ENCODE results near the gene SLC37A1.

The SLC37A1 gene

GRCh38 chr21:42491328-42491727, 22.3 kb upstream of the SLC37A1 start:
- H3K4me3 Mint-ChIP-seq: no peak overlapping the region
- H3K27me3 Mint-ChIP-seq (ENCODE audit: low read depth): peaks cover 25% of the 10 kb centered on the region
- peaks cover 14% of the 10 kb centered on the region for H3K4me1 Mint-ChIP-seq (ENCODE audit: low read depth)
- H3K27ac Mint-ChIP-seq: no peak overlapping the region
- H3K9me3 Mint-ChIP-seq: peaks cover 6% of the 10 kb centered on the region
- H3K36me3 Mint-ChIP-seq (ENCODE audit: low read depth): no peaks in the 10 kb centered on the region

GRCh38 chr21:42492201-42492600, 21.5 kb upstream of the SLC37A1 start:
- H3K4me3 Mint-ChIP-seq: no peak overlapping the region
- peaks cover 17% of the 10 kb centered on the region for H3K27me3 Mint-ChIP-seq (ENCODE audit: low read depth)
- peak overlapping the region; percentile 37 for H3K27ac Mint-ChIP-seq
- H3K36me3 Mint-ChIP-seq (ENCODE audit: low read depth): no peaks in the 10 kb centered on the region
- H3K4me1 Mint-ChIP-seq (ENCODE audit: low read depth): peaks cover 18% of the 10 kb centered on the region
- peaks cover 6% of the 10 kb centered on the region for H3K9me3 Mint-ChIP-seq

DNA sequence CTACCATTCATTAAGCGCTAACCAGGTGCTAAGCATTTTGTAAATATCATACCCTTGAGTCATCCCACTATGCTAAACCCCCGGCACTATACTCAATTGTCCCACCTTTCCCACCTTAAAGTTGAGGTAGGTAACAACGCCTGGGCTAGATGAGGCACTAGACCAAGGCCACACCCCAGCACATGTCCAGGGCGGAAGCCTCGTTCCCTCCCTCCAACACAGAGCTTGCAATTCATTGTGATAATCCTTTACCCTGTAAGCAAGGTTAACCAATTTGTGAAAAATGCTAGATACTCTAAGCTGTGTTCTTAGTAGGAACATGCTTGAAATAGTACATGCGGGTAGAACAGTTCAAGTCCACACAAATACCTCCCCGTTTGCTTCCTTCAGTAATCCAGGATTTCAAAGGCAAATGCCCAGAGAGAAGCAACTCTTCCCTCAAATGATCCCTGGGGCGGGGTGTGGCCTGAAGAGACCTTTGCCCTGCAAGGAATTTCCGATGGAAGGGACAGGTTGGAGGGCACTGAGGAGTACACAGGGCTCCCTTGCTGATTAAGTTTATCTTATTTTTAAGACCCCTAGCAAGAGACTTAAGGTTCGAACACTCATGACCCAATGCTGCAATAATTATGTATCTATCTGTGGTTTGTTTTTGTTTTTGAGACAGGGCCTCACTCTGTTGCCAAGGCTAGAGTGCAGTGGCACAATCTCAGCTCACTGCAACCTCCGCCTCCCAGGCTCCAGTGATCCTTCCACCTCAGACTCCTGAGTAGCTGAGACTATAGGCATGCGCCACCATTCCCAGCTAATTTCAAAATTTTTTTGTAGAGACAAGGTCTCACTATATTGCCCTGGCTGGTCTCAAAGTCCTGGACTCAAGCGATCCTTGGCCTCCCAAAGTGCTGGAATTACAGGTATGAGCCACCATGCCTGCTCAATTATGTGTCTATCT, 20.3 kb upstream of the SLC37A1 start:
- H3K4me3 Mint-ChIP-seq: no peak overlapping the region
- H3K4me1 Mint-ChIP-seq (ENCODE audit: low read depth): peaks cover 18% of the 10 kb centered on the region
- H3K27ac Mint-ChIP-seq: no peak overlapping the region
- peaks cover 6% of the 10 kb centered on the region for H3K9me3 Mint-ChIP-seq
- H3K27me3 Mint-ChIP-seq (ENCODE audit: low read depth): peaks cover 7% of the 10 kb centered on the region
- no peaks in the 10 kb centered on the region for H3K36me3 Mint-ChIP-seq (ENCODE audit: low read depth)

DNA sequence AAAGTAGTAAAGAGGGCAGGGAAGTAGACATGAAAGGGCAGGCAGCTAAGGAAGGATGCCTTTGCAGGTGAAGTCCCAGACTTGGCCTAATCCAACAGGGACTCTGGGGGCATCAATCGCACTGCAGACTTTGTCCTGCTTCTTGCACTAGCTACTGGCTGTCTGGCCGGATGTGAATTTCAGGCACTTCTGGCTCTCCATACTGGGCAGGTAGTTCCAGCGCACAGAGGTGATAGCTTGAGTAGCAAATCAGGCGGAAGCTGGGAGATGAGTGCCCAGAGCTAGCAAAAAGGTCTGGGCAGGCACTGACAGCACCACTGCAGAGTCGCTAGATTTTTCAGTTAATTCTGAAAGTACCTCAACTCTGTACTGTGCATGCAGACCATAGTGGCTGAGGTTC, 18.6 kb upstream of the SLC37A1 start:
- Mint-ChIP-seq H3K4me3 (no peak overlapping the region), H3K9me3 (no peaks in the 10 kb centered on the region), H3K27me3 (ENCODE audit: low read depth) (peaks cover 3% of the 10 kb centered on the region), H3K36me3 (ENCODE audit: low read depth) (no peaks in the 10 kb centered on the region), H3K4me1 (ENCODE audit: low read depth) (peaks cover 18% of the 10 kb centered on the region), H3K27ac (no peak overlapping the region)

DNA sequence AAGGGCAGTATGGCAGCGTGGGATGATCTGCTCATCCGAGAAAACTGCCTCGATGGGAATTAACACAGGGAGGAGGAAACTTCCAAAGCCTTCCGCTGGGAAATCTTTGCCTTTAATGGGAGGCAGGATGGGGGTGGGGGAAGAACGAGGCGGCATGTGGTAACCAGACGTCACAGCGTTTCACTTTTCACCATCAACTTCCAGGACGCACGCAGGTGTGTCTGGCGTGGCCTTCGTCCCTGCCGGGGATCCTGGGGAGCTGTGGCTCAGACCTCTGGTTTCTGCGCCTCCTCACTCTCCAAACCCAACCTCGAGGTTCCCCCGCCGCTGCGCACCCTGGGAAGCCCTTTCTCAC, 17.9 kb upstream of the SLC37A1 start:
- peak overlapping the region; percentile 94 for H3K4me3 Mint-ChIP-seq
- H3K27me3 Mint-ChIP-seq (ENCODE audit: low read depth): peaks cover 9% of the 10 kb centered on the region
- no peaks in the 10 kb centered on the region for H3K36me3 Mint-ChIP-seq (ENCODE audit: low read depth)
- peaks cover 17% of the 10 kb centered on the region for H3K4me1 Mint-ChIP-seq (ENCODE audit: low read depth)
- H3K27ac Mint-ChIP-seq: peak overlapping the region; percentile 91
- H3K9me3 Mint-ChIP-seq: no peaks in the 10 kb centered on the region

GRCh38 chr21:42496120-42496838, 17.4 kb upstream of the SLC37A1 start, which contains the start of gene RSPH1:
Gene RSPH1, minus strand, starts transcription at chr21:42496224. Its CDS starts 38 bp downstream, at chr21:42496186.
- Mint-ChIP-seq H3K4me1 (ENCODE audit: low read depth) (peaks cover 17% of the 10 kb centered on the region), H3K36me3 (ENCODE audit: low read depth) (no peaks in the 10 kb centered on the region), H3K27me3 (ENCODE audit: low read depth) (peaks cover 10% of the 10 kb centered on the region), H3K27ac (peak within 1 kb of the TSS; percentile 91), H3K9me3 (no peaks in the 10 kb centered on the region), H3K4me3 (peak within 1 kb of the TSS; percentile 94)

GRCh38 chr21:42496839-42497202, 16.8 kb upstream of the SLC37A1 start:
- no peaks in the 10 kb centered on the region for H3K9me3 Mint-ChIP-seq
- peaks cover 17% of the 10 kb centered on the region for H3K4me1 Mint-ChIP-seq (ENCODE audit: low read depth)
- no peaks in the 10 kb centered on the region for H3K36me3 Mint-ChIP-seq (ENCODE audit: low read depth)
- H3K27me3 Mint-ChIP-seq (ENCODE audit: low read depth): peaks cover 14% of the 10 kb centered on the region
- peak overlapping the region; percentile 91 for H3K27ac Mint-ChIP-seq
- peak overlapping the region; percentile 94 for H3K4me3 Mint-ChIP-seq

GRCh38 chr21:42498012-42498411, 15.6 kb upstream of the SLC37A1 start:
- H3K4me1 Mint-ChIP-seq (ENCODE audit: low read depth): peaks cover 14% of the 10 kb centered on the region
- no peak overlapping the region for H3K27ac Mint-ChIP-seq
- H3K4me3 Mint-ChIP-seq: no peak overlapping the region
- peaks cover 19% of the 10 kb centered on the region for H3K27me3 Mint-ChIP-seq (ENCODE audit: low read depth)
- no peaks in the 10 kb centered on the region for H3K9me3 Mint-ChIP-seq
- H3K36me3 Mint-ChIP-seq (ENCODE audit: low read depth): no peaks in the 10 kb centered on the region

DNA sequence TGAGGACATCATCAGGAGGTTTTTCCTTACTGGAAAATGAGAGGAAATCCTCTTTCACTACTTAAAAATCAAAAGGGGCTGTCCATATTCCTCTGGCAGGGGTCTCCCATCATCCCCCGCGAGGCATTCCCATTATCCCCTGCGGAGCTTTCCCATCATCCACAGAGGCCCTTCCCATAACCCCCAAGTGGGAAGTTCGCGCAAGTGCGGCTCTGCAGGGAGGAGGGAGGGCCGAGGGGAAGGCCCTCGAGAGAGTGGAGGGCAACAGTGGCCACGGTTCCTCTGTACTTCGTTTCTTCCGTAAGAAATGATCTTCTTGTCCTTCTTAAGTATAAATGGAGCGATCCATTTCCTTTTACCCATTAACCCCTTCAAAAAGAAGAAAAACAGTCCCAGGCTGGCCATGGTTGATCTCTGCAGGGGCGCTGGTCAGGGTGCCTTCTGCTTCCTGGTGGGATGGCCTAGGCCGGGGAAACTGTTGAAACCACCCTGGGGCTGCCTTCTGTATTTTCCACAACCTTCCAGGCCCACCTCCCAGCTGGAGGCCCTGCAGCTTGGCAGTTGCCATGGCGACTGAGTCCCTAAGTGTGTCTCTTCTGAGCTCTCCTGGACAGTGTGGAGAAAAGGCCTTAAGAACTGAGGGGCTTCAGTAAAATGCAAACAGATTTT, 14.1 kb upstream of the SLC37A1 start:
- Mint-ChIP-seq H3K27me3 (ENCODE audit: low read depth) (peaks cover 20% of the 10 kb centered on the region), H3K36me3 (ENCODE audit: low read depth) (no peaks in the 10 kb centered on the region), H3K4me3 (no peak overlapping the region), H3K4me1 (ENCODE audit: low read depth) (peaks cover 14% of the 10 kb centered on the region), H3K27ac (no peak overlapping the region), H3K9me3 (no peaks in the 10 kb centered on the region)

DNA sequence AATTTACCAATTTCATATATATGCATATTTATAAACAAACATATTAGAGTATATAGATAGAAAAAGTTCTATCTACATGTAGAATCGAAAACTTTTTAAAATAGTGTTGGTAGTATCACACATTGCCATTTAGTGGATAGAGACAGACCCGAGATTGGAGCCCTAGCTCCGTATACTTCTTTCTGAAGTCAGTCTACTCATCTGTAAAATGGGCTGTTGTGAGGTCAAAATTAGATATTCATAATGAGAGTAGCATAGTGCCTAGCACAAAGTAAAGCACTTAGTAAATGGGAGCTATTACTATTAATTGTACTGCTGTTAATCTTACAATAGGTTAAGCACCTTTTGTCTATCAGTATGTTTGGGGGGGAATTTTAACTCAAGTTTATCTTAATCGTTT, 13.4 kb upstream of the SLC37A1 start:
- no peaks in the 10 kb centered on the region for H3K36me3 Mint-ChIP-seq (ENCODE audit: low read depth)
- H3K4me1 Mint-ChIP-seq (ENCODE audit: low read depth): peaks cover 14% of the 10 kb centered on the region
- no peak overlapping the region for H3K27ac Mint-ChIP-seq
- peaks cover 23% of the 10 kb centered on the region for H3K27me3 Mint-ChIP-seq (ENCODE audit: low read depth)
- no peaks in the 10 kb centered on the region for H3K9me3 Mint-ChIP-seq
- H3K4me3 Mint-ChIP-seq: no peak overlapping the region

- Mint-ChIP-seq H3K27ac (no peak overlapping the region), H3K4me1 (ENCODE audit: low read depth) (peaks cover 11% of the 10 kb centered on the region), H3K9me3 (no peaks in the 10 kb centered on the region)
Observed at GRCh38 chr21:42500736-42501135, 12.9 kb upstream of the SLC37A1 start.

GRCh38 chr21:42503711-42504110, 9.9 kb upstream of the SLC37A1 start:
- Mint-ChIP-seq H3K27me3 (ENCODE audit: low read depth) (peaks cover 35% of the 10 kb centered on the region), H3K9me3 (no peaks in the 10 kb centered on the region), H3K4me3 (no peak overlapping the region), H3K27ac (no peak overlapping the region), H3K4me1 (ENCODE audit: low read depth) (no peaks in the 10 kb centered on the region), H3K36me3 (ENCODE audit: low read depth) (no peaks in the 10 kb centered on the region)

More at GRCh38 chr21:42500736-42501135, 12.9 kb upstream of the SLC37A1 start:
- Mint-ChIP-seq H3K27me3 (ENCODE audit: low read depth) (peaks cover 26% of the 10 kb centered on the region), H3K4me3 (no peak overlapping the region), H3K36me3 (ENCODE audit: low read depth) (no peaks in the 10 kb centered on the region)

GRCh38 chr21:42505090-42505726, 8.4 kb upstream of the SLC37A1 start:
- Mint-ChIP-seq H3K27ac (no peak overlapping the region), H3K9me3 (no peaks in the 10 kb centered on the region), H3K27me3 (ENCODE audit: low read depth) (peaks cover 42% of the 10 kb centered on the region), H3K4me3 (no peak overlapping the region), H3K4me1 (ENCODE audit: low read depth) (no peaks in the 10 kb centered on the region), H3K36me3 (ENCODE audit: low read depth) (no peaks in the 10 kb centered on the region)

- Mint-ChIP-seq H3K36me3 (ENCODE audit: low read depth) (no peaks in the 10 kb centered on the region), H3K27me3 (ENCODE audit: low read depth) (peaks cover 35% of the 10 kb centered on the region), H3K4me1 (ENCODE audit: low read depth) (peaks cover 3% of the 10 kb centered on the region), H3K4me3 (no peak overlapping the region), H3K27ac (no peak overlapping the region), H3K9me3 (no peaks in the 10 kb centered on the region)
Observed at GRCh38 chr21:42507418-42507817, 6.2 kb upstream of the SLC37A1 start.

All from T-helper 1 cell treated with Interleukin-12 subunit alpha and Interleukin-12 subunit beta and Interleukin-4 antibody, amounts not matched to agents 30 μg/mL and 1 μg/mL, for 36 hours (primary cell).